Upper lobe of left lung (tissue), 6 donors: ENCODE measurements around the gene DDAH1. TPM values are rescaled to one million over a fixed set of nuclear protein-coding genes. Genes with fewer than 3 reads are reported as not detected.

ENCODE experiments used
- ATAC-seq, 2 donors: fragments of 200-7000 bp; cut with Tn5 transposase; one replicate each; pipeline ENCODE4 v1.9.1; 2022; ENCODE audit warnings: mild to moderate bottlenecking in 2 of 2, moderate library complexity in 2 of 2; ENCODE audit not compliant: low FRiP score in 2 of 2
- DNase-seq, 2 donors: peaks; one replicate each; pipeline ENCODE4 v3.0.0-alpha.2; 2019 to 2020
- H3K27ac ChIP-seq, 4 donors: fragments of 200-600 bp; sonication (generic); one replicate each; pipeline ENCODE4 v1.5.1; 2016 to 2019
- H3K27me3 ChIP-seq, 4 donors: fragments of 200-600 bp; sonication (generic); one replicate each; pipeline ENCODE4 v1.5.1; 2017 to 2019
- H3K36me3 ChIP-seq, 4 donors: fragments of 200-600 bp; sonication (generic); one replicate each; pipeline ENCODE4 v1.5.1; 2016 to 2019
- H3K4me1 ChIP-seq, 4 donors: fragments of 200-600 bp; sonication (generic); one replicate each; pipeline ENCODE4 v1.5.1; 2018 to 2019
- H3K4me3 ChIP-seq, 4 donors: fragments of 200-600 bp; sonication (generic); one replicate each; pipeline ENCODE4 v1.5.1; 2017 to 2019; ENCODE audit warnings: mild to moderate bottlenecking in 2 of 4, moderate library complexity in 1 of 4
- H3K9me3 ChIP-seq, 4 donors: fragments of 200-600 bp; sonication (generic); one replicate each; pipeline ENCODE4 v1.5.1; 2018 to 2019
- EP300 ChIP-seq, 4 donors: sonication (generic); formaldehyde crosslinking; IDR thresholded peaks; one replicate each; pipeline ENCODE4 v1.5.1; 2017; ENCODE audit warnings: antibody characterized with exemption in 4 of 4, control low read depth in 2 of 4
- POLR2A ChIP-seq, 4 donors: fragments of 450-650 bp; IDR thresholded peaks; one replicate each; pipeline ENCODE4 v1.5.1; 2016 to 2017; ENCODE audit warnings: antibody characterized with exemption in 4 of 4, mild to moderate bottlenecking in 2 of 4
- POLR2AphosphoS5 ChIP-seq, 2 donors: sonication (generic); formaldehyde crosslinking; IDR thresholded peaks; one replicate each; pipeline ENCODE4 v1.5.1; 2017; ENCODE audit warnings: antibody characterized with exemption in 2 of 2
- WGBS, 2 donors: methylation state at CpG; one replicate each; pipeline ENCODE4 v1.1.5; 2017 to 2018; 5-methylcytosine and 5-hydroxymethylcytosine counted together
- total RNA-seq, 6 donors: library from RNA; depleted of rRNA in 4 of 6; stranded (reverse); fragments of >200 nt in 4 of 6; gene quantifications; one replicate each; pipeline versions ENCODE4 v1.1.0 to v1.2.1, GENCODE V29; 2016 to 2021
- TF ChIP-seq, protein P1 (sequence below), 6 experiments: fragments of 450-650 bp in 4 of 6; fragments of 200-600 bp in 2 of 6; sonication (generic) in 2 of 6; IDR thresholded peaks; one replicate each; pipeline ENCODE4 v1.5.1; 2016 to 2019; ENCODE audit warnings: antibody characterized with exemption in 6 of 6
- donor health status: DM: no; HTN: no; CAD: no; lungs with moderate emphysema.
- donor health status: DM: no; HTN: yes; CAD: no; lungs with severe emphysema.

The DDAH1 gene
- total RNA-seq, 6 donors from 2014 or later: 24.1 to 78.8 (median 52.6) TPM

DNA sequence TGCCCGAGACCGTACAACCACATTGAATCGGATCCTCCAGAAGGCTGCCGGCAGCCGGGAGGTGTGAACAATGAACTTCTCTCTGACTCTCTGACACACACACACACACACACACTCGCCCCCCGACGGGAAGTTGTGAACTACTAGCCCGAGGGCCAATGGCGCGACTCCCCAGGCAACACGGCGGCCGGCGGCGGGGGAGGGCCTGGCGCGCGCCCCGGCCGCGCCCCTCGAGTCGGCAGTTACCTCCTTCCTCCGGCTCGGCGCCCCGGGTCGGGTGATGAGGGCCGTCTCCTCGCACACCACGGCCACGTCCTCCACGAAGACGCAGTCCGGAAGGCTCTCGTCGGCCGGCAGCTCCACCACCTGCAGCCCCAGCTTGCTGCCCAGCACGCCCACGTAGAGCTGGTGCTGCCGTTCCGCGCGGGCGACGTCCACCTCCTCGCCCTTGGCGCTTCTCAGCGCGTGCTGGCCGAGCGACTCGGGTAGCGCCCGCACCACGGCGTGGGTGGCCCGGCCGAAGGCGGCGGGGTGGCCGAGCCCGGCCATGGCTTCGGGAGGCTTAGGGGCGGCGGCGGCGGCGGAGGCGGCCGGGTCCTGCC is 361 bp downstream of the DDAH1 start:
- H3K27ac ChIP-seq: peak overlapping the region; percentile 64 to 85 (median 82)
- DNase-seq (peak; percentile 69 to 94), ATAC-seq (peak; percentile 85 to 93)
- TF ChIP-seq POLR2A (IDR thresholded peaks at IDR 0.05): no peak
- TF ChIP-seq, protein P1, sequence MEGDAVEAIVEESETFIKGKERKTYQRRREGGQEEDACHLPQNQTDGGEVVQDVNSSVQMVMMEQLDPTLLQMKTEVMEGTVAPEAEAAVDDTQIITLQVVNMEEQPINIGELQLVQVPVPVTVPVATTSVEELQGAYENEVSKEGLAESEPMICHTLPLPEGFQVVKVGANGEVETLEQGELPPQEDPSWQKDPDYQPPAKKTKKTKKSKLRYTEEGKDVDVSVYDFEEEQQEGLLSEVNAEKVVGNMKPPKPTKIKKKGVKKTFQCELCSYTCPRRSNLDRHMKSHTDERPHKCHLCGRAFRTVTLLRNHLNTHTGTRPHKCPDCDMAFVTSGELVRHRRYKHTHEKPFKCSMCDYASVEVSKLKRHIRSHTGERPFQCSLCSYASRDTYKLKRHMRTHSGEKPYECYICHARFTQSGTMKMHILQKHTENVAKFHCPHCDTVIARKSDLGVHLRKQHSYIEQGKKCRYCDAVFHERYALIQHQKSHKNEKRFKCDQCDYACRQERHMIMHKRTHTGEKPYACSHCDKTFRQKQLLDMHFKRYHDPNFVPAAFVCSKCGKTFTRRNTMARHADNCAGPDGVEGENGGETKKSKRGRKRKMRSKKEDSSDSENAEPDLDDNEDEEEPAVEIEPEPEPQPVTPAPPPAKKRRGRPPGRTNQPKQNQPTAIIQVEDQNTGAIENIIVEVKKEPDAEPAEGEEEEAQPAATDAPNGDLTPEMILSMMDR (IDR thresholded peaks at IDR 0.05): peak in 2 of 6 experiments; percentile 15 to 22
- TF ChIP-seq POLR2AphosphoS5 (IDR thresholded peaks at IDR 0.05): peak in 1 of 2 donors; percentile 23
- no peak for TF ChIP-seq EP300 (IDR thresholded peaks at IDR 0.05)
- H3K9me3 ChIP-seq: no peaks in the 10 kb centered on the region
- H3K4me3 ChIP-seq: peak overlapping the region; percentile 47 to 79 (median 66)
- peaks cover 0 to 25% (median 8%) of the 10 kb centered on the region in 4 donors for H3K4me1 ChIP-seq
- no peaks in the 10 kb centered on the region for H3K36me3 ChIP-seq
- WGBS, 2 donors: 0% methylated on average over 5 to 54 of the region's 72 CpGs
- H3K27me3 ChIP-seq: no peaks in the 10 kb centered on the region

DNA sequence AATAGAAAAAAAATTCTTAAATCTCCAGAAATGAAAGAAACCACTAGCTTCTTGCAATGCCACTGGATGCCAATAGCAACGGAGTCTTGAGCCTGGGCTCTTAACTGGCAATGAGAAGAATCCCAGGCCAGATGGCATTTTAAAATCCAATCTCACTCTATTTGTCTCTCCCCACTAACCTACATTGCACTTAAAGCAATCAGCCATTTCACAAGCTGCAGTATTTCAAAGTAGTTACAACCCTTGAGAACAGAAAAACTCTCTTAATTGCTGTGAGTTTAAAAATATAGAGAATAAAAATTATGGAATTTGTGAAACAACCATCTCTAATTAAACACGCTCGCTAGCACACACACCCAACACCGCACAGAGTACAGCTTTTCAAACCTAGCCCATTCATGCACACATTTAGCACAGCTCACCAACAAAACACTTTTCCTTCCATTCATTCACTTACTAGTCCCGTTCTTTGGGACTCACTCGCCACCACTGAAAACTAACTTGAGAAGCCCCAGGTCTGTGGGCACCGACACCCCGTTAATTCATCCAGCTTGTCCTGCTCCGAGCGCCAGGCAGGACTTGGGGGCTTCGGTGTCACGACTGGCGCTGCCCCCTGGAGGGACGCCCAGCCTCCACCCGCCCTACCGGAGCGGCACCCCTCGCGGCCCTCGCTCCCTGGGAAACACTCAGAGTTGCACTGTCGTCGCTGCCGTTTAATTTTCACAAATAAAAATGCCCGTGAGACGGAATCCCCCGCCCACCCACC is 1.0 kb downstream of the DDAH1 start:
- DNase-seq: peak in 1 of 2 donors; percentile 76
- 6 to 9% methylated on average over 19 to 24 of the region's 26 CpGs for whole genome bisulfite sequencing, 2 donors
- ATAC-seq: peak; percentile 9 to 28
- no peaks in the 10 kb centered on the region for H3K36me3 ChIP-seq
- H3K4me3 ChIP-seq: peak overlapping the region; percentile 47 to 79 (median 66)
- no peaks in the 10 kb centered on the region for H3K27me3 ChIP-seq
- peaks cover 0 to 25% (median 12%) of the 10 kb centered on the region in 4 donors for H3K4me1 ChIP-seq
- peak overlapping the region; percentile 64 to 85 (median 82) for H3K27ac ChIP-seq
- TF ChIP-seq EP300 (IDR thresholded peaks at IDR 0.05) (no peak), POLR2A (IDR thresholded peaks at IDR 0.05) (no peak), POLR2AphosphoS5 (IDR thresholded peaks at IDR 0.05) (no peak)
- TF ChIP-seq, protein P1 (IDR thresholded peaks at IDR 0.05): no peak
- H3K9me3 ChIP-seq: no peaks in the 10 kb centered on the region

DNA sequence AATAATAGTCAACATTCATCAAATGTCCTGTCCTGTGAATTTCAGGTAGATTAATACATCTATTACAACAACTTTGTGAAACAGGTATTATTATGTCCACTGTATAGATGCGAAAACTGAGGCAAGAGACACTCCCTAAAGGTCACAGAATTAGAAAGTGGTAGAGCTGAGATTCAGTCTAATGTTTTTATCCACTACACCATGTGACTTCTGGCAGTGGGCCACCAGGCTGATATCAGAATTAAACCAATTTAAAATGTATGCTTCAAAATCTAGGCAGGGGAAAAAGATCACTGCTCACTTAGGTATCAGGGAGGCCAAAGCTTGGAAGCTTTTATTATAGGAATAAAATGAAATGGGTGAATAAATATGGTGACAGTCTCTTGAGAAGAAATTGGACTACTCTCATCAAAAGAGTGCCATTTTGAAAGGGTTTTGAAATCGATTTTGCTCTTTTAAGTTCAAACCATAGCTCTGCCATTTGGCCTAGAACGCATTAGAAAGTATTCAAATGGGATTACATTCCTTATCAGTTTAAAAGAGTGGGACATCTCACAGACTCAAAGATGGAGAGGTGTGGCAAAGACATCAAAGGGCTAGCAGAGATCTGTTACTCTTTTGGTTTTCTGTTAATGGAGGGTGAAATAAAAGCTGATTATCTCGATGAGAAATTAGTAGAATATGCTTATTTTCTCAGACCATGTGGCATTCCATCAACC is 1.9 kb downstream of the DDAH1 start:
- DNase-seq (no peak), ATAC-seq (no peak)
- peak overlapping the region in 3 of 4 donors; percentile 56 to 79 (median 75) for H3K4me3 ChIP-seq
- no peaks in the 10 kb centered on the region for H3K27me3 ChIP-seq
- H3K27ac ChIP-seq: peak overlapping the region in 1 of 4 donors; percentile 80
- peaks cover 0 to 25% (median 12%) of the 10 kb centered on the region in 4 donors for H3K4me1 ChIP-seq
- H3K9me3 ChIP-seq: no peaks in the 10 kb centered on the region
- no peak for TF ChIP-seq EP300 (IDR thresholded peaks at IDR 0.05)
- TF ChIP-seq POLR2A (IDR thresholded peaks at IDR 0.05): no peak
- no peak for TF ChIP-seq POLR2AphosphoS5 (IDR thresholded peaks at IDR 0.05)
- TF ChIP-seq, protein P1 (IDR thresholded peaks at IDR 0.05): no peak
- H3K36me3 ChIP-seq: no peaks in the 10 kb centered on the region
- WGBS, 2 donors: 69 to 70% methylated on average over 4 of the region's 4 CpGs

DNA sequence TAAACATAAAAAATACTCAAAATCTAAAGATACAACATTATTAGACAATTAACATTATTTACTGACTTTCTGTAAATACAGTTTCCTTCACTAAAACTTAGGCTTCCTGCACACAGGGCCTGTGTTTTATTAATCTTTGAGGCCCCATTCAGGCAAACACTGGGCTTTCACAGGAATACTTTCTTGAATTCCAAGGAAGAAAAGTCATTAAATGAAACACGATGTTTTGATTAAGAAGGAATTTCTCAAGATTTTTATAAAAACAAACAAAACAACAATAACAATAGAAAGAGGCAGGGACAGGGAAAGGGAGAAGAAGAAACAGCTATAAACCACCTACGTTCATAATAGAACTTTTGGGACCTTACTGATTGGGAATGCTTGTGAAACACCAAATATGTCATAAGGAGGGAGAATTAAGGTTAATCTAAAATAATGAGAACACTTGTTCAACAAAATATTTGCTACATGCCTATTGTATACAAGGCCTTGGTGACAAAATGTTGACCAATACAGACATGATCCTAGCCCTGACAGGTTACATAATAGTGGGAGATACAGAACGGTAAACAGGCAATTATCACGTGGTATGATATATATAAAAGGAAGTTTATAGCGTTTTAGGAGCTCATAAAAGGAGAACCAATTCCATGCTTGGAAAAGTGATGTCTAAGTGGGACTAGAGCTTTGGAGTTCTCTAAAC is 3.6 kb downstream of the DDAH1 start:
- Histone ChIP-seq H3K4me3 (no peak overlapping the region), H3K36me3 (no peaks in the 10 kb centered on the region), H3K9me3 (no peaks in the 10 kb centered on the region), H3K4me1 (peaks cover 0 to 25% (median 12%) of the 10 kb centered on the region in 4 donors), H3K27ac (peak overlapping the region in 2 of 4 donors; percentile 21 to 61), H3K27me3 (no peaks in the 10 kb centered on the region)
- DNase-seq (no peak), ATAC-seq (no peak)
- no peak for TF ChIP-seq POLR2A (IDR thresholded peaks at IDR 0.05)
- TF ChIP-seq, protein P1 (IDR thresholded peaks at IDR 0.05): no peak
- TF ChIP-seq POLR2AphosphoS5 (IDR thresholded peaks at IDR 0.05): no peak
- 45 to 52% methylated on average over 5 of the region's 5 CpGs for WGBS, 2 donors
